SJSA1 (cell line): ENCODE data around the gene BCOR. TPM values are rescaled to one million over a fixed set of nuclear protein-coding genes. Genes with fewer than 3 reads are reported as not detected.

Source experiments
- DNase-seq, 2 experiments: peaks; one replicate each; pipeline ENCODE4 v3.0.0-alpha.2; 2015 to 2020; ENCODE audit warnings: low spot score in 2 of 2, low read depth in 1 of 2
- H3K27ac ChIP-seq: fragments of 250-450 bp; sonication (Bioruptor Pico); 2 replicates; pipeline ENCODE4 v1.5.1; 2020; ENCODE audit warnings: mild to moderate bottlenecking, moderate library complexity
- H3K27me3 ChIP-seq: fragments of 250-450 bp; sonication (Bioruptor Pico); replicated peaks from 2 replicates; pipeline ENCODE4 v1.5.1; 2020; ENCODE audit warnings: mild to moderate bottlenecking, moderate library complexity
- H3K36me3 ChIP-seq: fragments of 250-450 bp; sonication (Bioruptor Pico); 2 replicates; pipeline ENCODE4 v1.5.1; 2020; ENCODE audit warnings: mild to moderate bottlenecking
- H3K4me1 ChIP-seq: fragments of 250-450 bp; sonication (Bioruptor Pico); replicated peaks from 2 replicates; pipeline ENCODE4 v1.6.1; 2021; ENCODE audit warnings: mild to moderate bottlenecking
- H3K4me3 ChIP-seq: fragments of 250-450 bp; sonication (Bioruptor Pico); 2 replicates; pipeline ENCODE4 v1.5.1; 2020; ENCODE audit warnings: mild to moderate bottlenecking
- H3K9me3 ChIP-seq: fragments of 250-450 bp; sonication (Bioruptor Pico); replicated peaks from 2 replicates; pipeline ENCODE4 v1.5.1; 2020; ENCODE audit warnings: mild to moderate bottlenecking
- total RNA-seq: library from RNA; depleted of rRNA; stranded (reverse); fragments of >200 nt; shearing (Covaris generic); gene quantifications from 2 replicates; pipeline ENCODE4 v1.2.3, GENCODE V29; 2014; rRNA removed

BCOR gene
- total RNA-seq, result 26.9 and 37.2 TPM in 2 replicates

GRCh38 chrX:40097504-40098263 is at the start of gene BCOR:
Gene BCOR (minus strand): TSS chrX:40097958. CDS start chrX:40077929, 20,029 bp downstream.
- no peaks in the 10 kb centered on the region for H3K9me3 ChIP-seq
- 0 out of 2 replicates have a peak, but pooled peaks cover 2% of the 10 kb centered on the region for H3K36me3 ChIP-seq
- peak; percentile 66 to 77 for DNase-seq
- peak within 1 kb of the TSS; percentile 82 for H3K4me3 ChIP-seq
- peaks cover 40% of the 10 kb centered on the region for H3K4me1 ChIP-seq
- H3K27me3 ChIP-seq, result no peaks in the 10 kb centered on the region
- peak within 1 kb of the TSS; percentile 28; the same call in 1 of the 2 replicates for H3K27ac ChIP-seq

DNA sequence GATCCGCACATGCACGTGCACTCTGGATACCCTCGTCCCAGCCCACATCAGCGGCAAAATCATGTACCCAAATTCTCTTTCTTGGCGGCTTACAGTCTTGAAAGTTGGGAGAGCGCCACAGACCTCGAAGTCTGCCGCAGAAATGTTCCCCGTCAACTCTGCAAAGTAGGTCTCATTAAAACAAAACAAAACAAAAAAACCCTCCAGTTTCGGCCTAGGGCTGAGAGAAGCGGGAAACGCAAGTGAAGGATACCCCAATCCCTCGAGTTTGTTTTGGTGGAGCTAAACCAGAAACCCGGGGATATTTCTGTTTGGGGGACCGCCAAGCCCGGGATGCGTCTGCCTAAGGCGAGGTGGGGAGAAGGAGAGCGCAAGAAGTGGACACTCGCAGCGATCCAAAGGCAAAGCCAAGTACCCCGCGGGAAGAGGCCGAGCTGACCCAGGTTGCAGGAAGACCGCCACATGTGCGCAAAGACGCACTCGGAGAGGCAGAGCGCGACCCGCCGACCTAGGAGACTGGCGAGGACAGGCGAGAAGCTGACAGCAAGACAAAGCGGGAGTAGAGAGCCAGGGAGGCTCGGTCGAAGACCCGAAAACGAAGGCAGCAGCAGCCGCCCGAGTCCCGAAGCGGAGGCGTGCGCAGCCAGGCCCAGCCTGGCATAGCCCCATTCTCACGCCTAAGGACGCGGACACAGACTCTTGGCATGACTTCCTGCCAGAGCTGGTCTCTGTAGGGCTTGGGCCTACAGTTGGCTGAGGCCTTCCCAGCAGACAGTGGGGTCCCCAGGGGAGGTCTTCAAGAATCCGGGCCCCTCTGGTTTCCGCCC is 49.6 kb upstream of the BCOR start:
- Histone ChIP-seq H3K4me1 (peaks cover 6% of the 10 kb centered on the region), H3K27ac (no peak overlapping the region), H3K36me3 (no peaks in the 10 kb centered on the region), H3K4me3 (no peak overlapping the region), H3K9me3 (no peaks in the 10 kb centered on the region), H3K27me3 (no peaks in the 10 kb centered on the region)
- DNase-seq, result no peak

GRCh38 chrX:40146262-40147125 is 48.7 kb upstream of the BCOR start:
- H3K4me1 ChIP-seq, result no peaks in the 10 kb centered on the region
- H3K27me3 ChIP-seq, result no peaks in the 10 kb centered on the region
- no peaks in the 10 kb centered on the region for H3K36me3 ChIP-seq
- no peak overlapping the region for H3K27ac ChIP-seq
- no peaks in the 10 kb centered on the region for H3K9me3 ChIP-seq
- peak overlapping the region; percentile 17; the same call in 1 of the 2 replicates for H3K4me3 ChIP-seq
- DNase-seq, result no peak

DNA sequence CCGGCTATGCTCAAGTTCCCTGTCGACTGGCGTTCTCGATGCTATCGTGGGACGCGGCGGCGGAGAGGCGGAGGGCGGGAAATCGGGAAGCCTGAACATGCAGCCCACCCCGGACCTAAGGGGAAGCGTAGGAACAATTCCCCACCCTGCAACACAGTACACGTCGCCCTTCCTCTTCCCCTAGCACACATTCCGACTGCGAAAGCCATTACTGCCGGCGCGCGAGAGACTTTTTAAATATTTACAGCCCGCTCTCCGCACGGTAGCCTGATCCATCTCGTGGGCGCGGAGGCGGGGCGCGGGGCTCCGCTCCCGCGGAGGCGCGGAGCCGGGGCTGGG is 48.1 kb upstream of the BCOR start:
- peaks cover 2% of the 10 kb centered on the region; the same call in 1 of the 2 replicates for H3K4me1 ChIP-seq
- H3K27ac ChIP-seq, result no peak overlapping the region
- no peak for DNase-seq
- H3K9me3 ChIP-seq, result no peaks in the 10 kb centered on the region
- peak overlapping the region; percentile 17; the same call in 1 of the 2 replicates for H3K4me3 ChIP-seq
- H3K36me3 ChIP-seq, result no peaks in the 10 kb centered on the region
- no peaks in the 10 kb centered on the region for H3K27me3 ChIP-seq

DNA sequence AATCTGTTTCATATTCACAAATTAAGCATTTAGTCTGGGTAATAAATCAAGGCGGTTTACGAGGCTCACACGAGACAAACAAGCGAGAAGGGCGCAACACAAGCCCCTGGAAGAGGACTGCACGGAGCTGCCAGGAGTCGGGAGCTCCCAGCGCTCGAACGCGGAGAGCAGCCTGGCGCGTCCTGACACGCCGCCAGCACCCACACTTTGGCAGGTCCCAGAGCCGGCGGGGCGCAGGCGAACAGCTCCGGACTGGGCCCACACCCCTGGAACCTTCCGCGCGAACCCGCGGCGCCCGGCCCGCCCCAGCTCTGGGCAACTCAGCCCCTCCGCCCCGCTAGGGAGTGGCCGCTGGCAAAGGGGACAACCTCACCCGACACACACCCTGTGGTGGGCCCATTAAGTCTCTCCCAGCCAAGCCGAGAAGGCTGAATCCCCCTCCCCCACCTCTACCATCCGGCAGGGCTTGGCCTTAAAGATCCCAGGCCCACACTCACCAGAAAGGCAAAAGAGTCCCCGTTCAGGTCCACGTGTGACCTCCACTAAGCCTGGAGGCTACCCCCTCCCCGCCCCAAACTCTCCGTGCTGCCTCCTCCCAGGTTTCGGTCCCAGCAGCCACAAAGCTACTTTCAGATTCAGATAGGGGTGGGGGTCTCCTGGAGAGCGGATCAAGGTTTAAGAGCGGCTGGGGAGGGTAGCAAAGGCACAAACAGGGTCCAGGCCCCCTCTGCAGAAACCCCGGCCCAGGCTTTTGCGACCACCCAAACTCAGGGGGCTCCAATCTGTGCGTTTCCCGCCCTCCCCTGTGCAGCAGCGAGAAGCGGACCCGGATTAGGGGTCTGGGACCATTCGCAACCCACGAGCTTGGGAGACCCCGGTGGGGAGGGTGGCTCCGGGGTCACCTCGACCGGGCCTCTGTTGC is 47.5 kb upstream of the BCOR start:
- Histone ChIP-seq H3K4me3 (no peak overlapping the region), H3K27me3 (no peaks in the 10 kb centered on the region), H3K4me1 (peaks cover 3% of the 10 kb centered on the region; the same call in 1 of the 2 replicates), H3K27ac (no peak overlapping the region), H3K9me3 (no peaks in the 10 kb centered on the region), H3K36me3 (no peaks in the 10 kb centered on the region)
- no peak for DNase-seq

- Histone ChIP-seq H3K27ac (no peak overlapping the region), H3K36me3 (no peaks in the 10 kb centered on the region), H3K4me1 (peaks cover 3% of the 10 kb centered on the region; the same call in 1 of the 2 replicates), H3K4me3 (no peak overlapping the region), H3K27me3 (no peaks in the 10 kb centered on the region), H3K9me3 (no peaks in the 10 kb centered on the region)
- DNase-seq, result no peak
These were observed 46.8 kb upstream of the BCOR start for GRCh38 chrX:40144576-40144975.

- H3K27me3 ChIP-seq, result no peaks in the 10 kb centered on the region
- peaks cover 3% of the 10 kb centered on the region; the same call in 1 of the 2 replicates for H3K4me1 ChIP-seq
- H3K27ac ChIP-seq, result no peak overlapping the region
- H3K4me3 ChIP-seq, result no peak overlapping the region
- no peak for DNase-seq
- no peaks in the 10 kb centered on the region for H3K9me3 ChIP-seq
- H3K36me3 ChIP-seq, result no peaks in the 10 kb centered on the region
These were observed 46.2 kb upstream of the BCOR start for GRCh38 chrX:40143987-40144386.

- Histone ChIP-seq H3K27ac (no peak overlapping the region), H3K4me3 (no peak overlapping the region)
- no peak for DNase-seq
These were observed 45.2 kb upstream of the BCOR start for GRCh38 chrX:40143001-40143400.

DNA sequence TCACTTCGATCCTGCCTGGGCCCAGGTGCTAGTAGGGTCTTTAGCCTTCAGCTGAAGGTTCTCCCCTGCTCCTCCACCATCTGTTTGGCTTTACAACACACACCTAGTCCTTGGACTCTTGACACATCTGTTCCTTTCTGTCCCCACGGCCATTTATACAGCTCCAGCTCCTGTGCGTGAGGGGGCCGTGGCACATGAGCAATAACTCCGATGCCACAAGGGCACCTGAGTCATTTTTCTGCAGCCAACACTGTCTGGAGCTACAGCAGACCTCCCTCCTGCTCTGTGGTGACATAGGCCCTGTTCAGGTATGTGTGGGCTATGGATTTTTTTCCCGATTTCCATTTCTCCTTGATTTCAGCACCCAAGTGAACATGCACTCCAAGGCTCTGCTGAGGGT is 44.7 kb upstream of the BCOR start:
- DNase-seq, result no peak
- no peak overlapping the region for H3K27ac ChIP-seq
- no peak overlapping the region for H3K4me3 ChIP-seq
- H3K9me3 ChIP-seq, result no peaks in the 10 kb centered on the region
- H3K27me3 ChIP-seq, result no peaks in the 10 kb centered on the region
- no peaks in the 10 kb centered on the region for H3K36me3 ChIP-seq
- peaks cover 3% of the 10 kb centered on the region; the same call in 1 of the 2 replicates for H3K4me1 ChIP-seq

More at GRCh38 chrX:40143001-40143400, 45.2 kb upstream of the BCOR start:
- H3K27me3 ChIP-seq, result no peaks in the 10 kb centered on the region
- peaks cover 3% of the 10 kb centered on the region; the same call in 1 of the 2 replicates for H3K4me1 ChIP-seq
- H3K9me3 ChIP-seq, result no peaks in the 10 kb centered on the region
- H3K36me3 ChIP-seq, result no peaks in the 10 kb centered on the region

- Histone ChIP-seq H3K9me3 (no peaks in the 10 kb centered on the region), H3K4me1 (peaks cover 3% of the 10 kb centered on the region; the same call in 1 of the 2 replicates), H3K27me3 (no peaks in the 10 kb centered on the region), H3K36me3 (no peaks in the 10 kb centered on the region), H3K27ac (no peak overlapping the region), H3K4me3 (no peak overlapping the region)
- DNase-seq, result peak in 1 of 2 experiments; percentile 6
These were observed 43.1 kb upstream of the BCOR start for GRCh38 chrX:40140706-40141499.

DNA sequence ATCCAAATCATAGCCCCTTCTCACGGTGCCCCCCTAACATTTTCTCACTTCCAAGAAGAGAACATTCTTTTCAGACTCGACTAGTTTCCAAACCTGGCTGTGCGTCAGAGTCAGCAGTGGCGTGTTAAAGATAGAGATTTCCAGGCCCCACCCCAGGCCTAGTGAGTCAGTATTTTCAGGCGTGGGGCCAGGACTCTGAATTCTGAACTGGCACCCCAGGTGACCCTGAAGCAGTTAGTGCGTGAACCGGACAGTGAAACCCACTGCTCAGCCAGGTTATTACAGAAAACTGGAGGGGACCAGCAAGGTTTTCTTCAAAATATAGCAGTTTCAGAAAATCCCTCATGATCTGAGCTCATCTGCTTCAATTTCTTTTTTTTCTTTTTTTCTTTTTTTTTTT is 35.0 kb upstream of the BCOR start:
- Histone ChIP-seq H3K36me3 (no peaks in the 10 kb centered on the region), H3K4me3 (no peak overlapping the region), H3K27ac (peak overlapping the region; percentile 69), H3K4me1 (peaks cover 22% of the 10 kb centered on the region), H3K9me3 (no peaks in the 10 kb centered on the region), H3K27me3 (no peaks in the 10 kb centered on the region)
- DNase-seq, result peak; percentile 51 to 63
